ENCODE data around the gene AP1M1. TPM values are rescaled to one million over a fixed set of nuclear protein-coding genes. Genes with fewer than 3 reads are reported as not detected.

The AP1M1 gene
- total and polyA plus RNA-seq, 2 experiments from 2014 or later = 56.7 to 93.3 TPM

- WGBS (ENCODE audit: low lambda C conversion rate, missing lambda C conversion rate) = 95% methylated on average over 14 of the region's 14 CpGs
- Histone ChIP-seq H2AFZ (no peak overlapping the region), H3K9me3 (ENCODE audit: low read depth) (no peaks in the 10 kb centered on the region), H4K20me1 (ENCODE audit: insufficient read depth, poor library complexity, severe bottlenecking) (no peaks in the 10 kb centered on the region), H3K27me3 (no peaks in the 10 kb centered on the region), H3K27ac (no peak overlapping the region), H3K36me3 (replicated peaks; ENCODE audit: insufficient read depth, low read depth) (no peaks in the 10 kb centered on the region), H3K79me2 (no peaks in the 10 kb centered on the region), H3K4me2 (no peak overlapping the region), H3K4me3 (no peak overlapping the region), H3K9me2 (replicated peaks; ENCODE audit: insufficient read depth) (no peaks in the 10 kb centered on the region), H3K4me1 (ENCODE audit: insufficient read depth) (peaks cover 23% of the 10 kb centered on the region)
- no peak for TF ChIP-seq EZH2 (IDR thresholded peaks at IDR 0.05; ENCODE audit: borderline replicate concordance)
- TF ChIP-seq EZH2phosphoT487 (IDR thresholded peaks at IDR 0.05; ENCODE audit: low read depth, severe bottlenecking, unreplicated experiment) = no peak
- TF ChIP-seq CTCF (IDR thresholded peaks at IDR 0.05; ENCODE audit: poor library complexity) = no peak
- no peak for DNase-seq (ENCODE audit: low spot score)
Measured at GRCh38 chr19:16265890-16266585, 68.3 kb downstream of the AP1M1 start.

GRCh38 chr19:16266586-16266942 is 68.9 kb downstream of the AP1M1 start:
- no peak overlapping the region for H2AFZ ChIP-seq
- no peaks in the 10 kb centered on the region for H4K20me1 ChIP-seq (ENCODE audit: insufficient read depth, poor library complexity, severe bottlenecking)
- H3K4me1 ChIP-seq (ENCODE audit: insufficient read depth) = peaks cover 19% of the 10 kb centered on the region
- no peaks in the 10 kb centered on the region for H3K79me2 ChIP-seq
- H3K27me3 ChIP-seq = no peaks in the 10 kb centered on the region
- H3K9me2 ChIP-seq (replicated peaks; ENCODE audit: insufficient read depth) = no peaks in the 10 kb centered on the region
- no peak overlapping the region for H3K4me3 ChIP-seq
- TF ChIP-seq EZH2 (IDR thresholded peaks at IDR 0.05; ENCODE audit: borderline replicate concordance) = no peak
- no peak for TF ChIP-seq CTCF (IDR thresholded peaks at IDR 0.05; ENCODE audit: poor library complexity)
- TF ChIP-seq EZH2phosphoT487 (IDR thresholded peaks at IDR 0.05; ENCODE audit: low read depth, severe bottlenecking, unreplicated experiment) = no peak
- no peaks in the 10 kb centered on the region for H3K36me3 ChIP-seq (replicated peaks; ENCODE audit: insufficient read depth, low read depth)
- no peak overlapping the region for H3K27ac ChIP-seq
- no peaks in the 10 kb centered on the region for H3K9me3 ChIP-seq (ENCODE audit: low read depth)
- DNase-seq (ENCODE audit: low spot score) = no peak
- no peak overlapping the region for H3K4me2 ChIP-seq
- 51% methylated on average over 14 of the region's 14 CpGs for WGBS (ENCODE audit: low lambda C conversion rate, missing lambda C conversion rate)

- 97% methylated on average over 17 of the region's 17 CpGs for WGBS (ENCODE audit: low lambda C conversion rate, missing lambda C conversion rate)
- Histone ChIP-seq H4K20me1 (ENCODE audit: insufficient read depth, poor library complexity, severe bottlenecking) (no peaks in the 10 kb centered on the region), H3K4me1 (ENCODE audit: insufficient read depth) (peaks cover 3% of the 10 kb centered on the region), H3K27me3 (no peaks in the 10 kb centered on the region), H2AFZ (no peak overlapping the region), H3K4me2 (no peak overlapping the region), H3K27ac (no peak overlapping the region), H3K36me3 (replicated peaks; ENCODE audit: insufficient read depth, low read depth) (no peaks in the 10 kb centered on the region), H3K79me2 (no peaks in the 10 kb centered on the region), H3K9me2 (replicated peaks; ENCODE audit: insufficient read depth) (no peaks in the 10 kb centered on the region), H3K9me3 (ENCODE audit: low read depth) (no peaks in the 10 kb centered on the region), H3K4me3 (no peak overlapping the region)
- no peak for TF ChIP-seq EZH2 (IDR thresholded peaks at IDR 0.05; ENCODE audit: borderline replicate concordance)
- TF ChIP-seq CTCF (IDR thresholded peaks at IDR 0.05; ENCODE audit: poor library complexity) = no peak
- no peak for TF ChIP-seq EZH2phosphoT487 (IDR thresholded peaks at IDR 0.05; ENCODE audit: low read depth, severe bottlenecking, unreplicated experiment)
- no peak for DNase-seq (ENCODE audit: low spot score)
Measured at GRCh38 chr19:16268676-16269319, 71.1 kb downstream of the AP1M1 start.

All from hepatocyte (in vitro differentiated cells).